Effector memory CD8-positive, alpha-beta T cell (primary cell): ENCODE data around the gene SERPINA9.

Experiments used
- ATAC-seq: fragments of 150-1000 bp; cut with Tn5 transposase; replicated peaks from 2 replicates; pipeline ENCODE4 v1.10.0; 2021; ENCODE audit warnings: mild to moderate bottlenecking, moderate library complexity
- DNase-seq, 3 experiments: peaks; one replicate each; pipeline ENCODE4 v3.0.0; 2021
- H3K27ac Mint-ChIP-seq, 2 donors: one replicate each; pipeline ENCODE4 v1.8.0; 2022; ENCODE audit warnings: mild to moderate bottlenecking in 2 of 2, mixed read lengths in 2 of 2, moderate library complexity in 2 of 2
- H3K27me3 Mint-ChIP-seq, 2 donors: one replicate each; pipeline ENCODE4 v1.8.0; 2022; ENCODE audit warnings: mixed read lengths in 2 of 2
- H3K36me3 Mint-ChIP-seq: one replicate; pipeline ENCODE4 v1.8.0; 2022; ENCODE audit warnings: mild to moderate bottlenecking, moderate library complexity, mixed read lengths; ENCODE audit not compliant: insufficient read depth
- H3K4me1 Mint-ChIP-seq, 2 donors: one replicate each; pipeline ENCODE4 v1.8.0; 2022; ENCODE audit warnings: low read depth in 2 of 2, mixed read lengths in 2 of 2
- H3K4me3 Mint-ChIP-seq, 2 donors: one replicate each; pipeline ENCODE4 v1.8.0; 2022; ENCODE audit warnings: mild to moderate bottlenecking in 2 of 2, mixed read lengths in 2 of 2, moderate library complexity in 2 of 2
- H3K9me3 Mint-ChIP-seq, 2 donors: one replicate each; pipeline ENCODE4 v1.8.0; 2022; ENCODE audit warnings: mixed read lengths in 2 of 2

The SERPINA9 gene

DNA sequence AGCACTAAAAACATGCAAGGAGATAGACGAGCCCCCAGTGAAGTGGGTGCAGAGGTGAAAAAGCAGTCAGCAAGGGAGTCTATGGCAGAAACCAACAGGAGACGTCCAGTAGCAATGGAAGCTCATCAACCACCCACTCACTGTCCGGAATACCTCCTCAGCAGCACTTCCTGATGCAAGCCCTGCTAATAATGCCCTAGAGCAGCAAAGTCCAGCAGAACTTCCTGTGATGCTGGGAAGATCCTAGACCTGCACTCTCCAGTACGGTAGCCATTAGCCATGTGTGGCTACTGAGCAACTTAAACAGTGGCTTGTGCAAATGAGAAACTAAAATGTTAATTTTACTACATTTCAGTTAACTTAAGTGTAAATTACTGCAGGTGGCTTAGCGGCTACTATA is 11.0 kb downstream of the SERPINA9 start:
- Mint-ChIP-seq H3K4me1 (no peaks in the 10 kb centered on the region), H3K27ac (no peak overlapping the region), H3K36me3 (no peaks in the 10 kb centered on the region), H3K27me3 (peaks cover 14 to 34% of the 10 kb centered on the region in 2 donors), H3K4me3 (no peak overlapping the region), H3K9me3 (peaks cover 2 to 18% of the 10 kb centered on the region in 2 donors)
- ATAC-seq: no peak
- no peak for DNase-seq

DNA sequence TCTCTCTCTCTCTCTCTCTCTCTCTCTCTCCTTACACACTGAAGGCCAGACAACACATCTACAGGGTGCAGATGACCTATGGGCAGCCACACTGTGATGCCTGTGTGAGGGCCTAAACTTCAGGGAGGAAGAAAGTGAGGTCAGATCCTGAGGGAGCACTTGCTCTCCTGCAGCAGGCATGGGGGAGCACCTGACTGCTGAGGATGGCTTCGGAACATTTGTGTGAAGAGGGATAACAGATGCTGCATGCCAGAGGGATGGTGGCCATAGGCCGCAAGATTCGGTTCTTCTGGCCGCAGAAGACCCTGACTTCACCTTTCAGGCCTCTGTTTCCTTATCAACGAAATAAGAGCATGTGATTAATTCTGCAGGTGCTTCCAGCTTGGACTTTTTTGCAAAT is 11.7 kb downstream of the SERPINA9 start:
- Mint-ChIP-seq H3K4me1 (no peaks in the 10 kb centered on the region), H3K27ac (no peak overlapping the region), H3K9me3 (peaks cover 2 to 18% of the 10 kb centered on the region in 2 donors), H3K36me3 (no peaks in the 10 kb centered on the region), H3K27me3 (peaks cover 17 to 34% of the 10 kb centered on the region in 2 donors), H3K4me3 (no peak overlapping the region)
- ATAC-seq: no peak
- no peak for DNase-seq

DNA sequence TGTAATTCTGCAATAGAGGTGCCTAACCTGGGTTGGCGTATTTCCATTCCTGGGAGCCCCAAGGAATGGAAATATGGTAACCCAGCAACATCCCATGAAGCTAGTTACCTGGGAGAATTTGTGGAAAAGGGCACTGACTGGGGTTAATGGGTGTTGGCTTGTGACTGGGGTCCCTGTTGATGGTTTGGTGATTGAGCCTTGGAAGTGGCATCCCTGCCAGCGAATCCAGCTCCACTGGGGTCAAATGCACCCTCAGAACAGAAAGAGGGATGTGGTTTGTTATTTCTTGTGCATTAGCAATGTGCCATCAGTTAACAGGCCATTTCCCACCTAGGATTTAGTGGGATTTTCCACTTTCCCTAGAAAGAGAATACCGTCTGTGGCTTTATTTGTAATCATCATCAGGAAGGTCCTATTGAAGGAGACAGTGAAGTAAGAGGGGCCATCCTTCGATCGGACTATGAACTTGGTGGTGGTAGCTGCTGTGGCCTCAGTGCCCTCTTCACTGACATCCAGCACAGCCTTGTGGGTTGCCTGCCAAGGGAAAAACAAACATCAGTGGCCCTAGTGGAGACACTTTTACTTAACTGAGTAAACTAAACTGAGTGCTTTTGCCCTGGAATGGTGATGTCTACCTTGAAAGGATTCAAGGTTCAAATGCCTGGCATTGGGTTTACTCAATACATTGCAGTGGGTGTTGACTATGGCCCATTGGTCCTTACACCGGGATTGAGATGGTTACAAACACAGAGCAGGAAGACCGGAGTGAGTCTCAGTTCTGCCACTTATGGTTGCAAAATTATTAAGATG is 13.0 kb downstream of the SERPINA9 start:
- H3K36me3 Mint-ChIP-seq: no peaks in the 10 kb centered on the region
- peaks cover 22 to 46% of the 10 kb centered on the region in 2 donors for H3K27me3 Mint-ChIP-seq
- no peak for DNase-seq
- no peak for ATAC-seq
- H3K4me1 Mint-ChIP-seq: no peaks in the 10 kb centered on the region
- H3K4me3 Mint-ChIP-seq: no peak overlapping the region
- H3K27ac Mint-ChIP-seq: no peak overlapping the region
- H3K9me3 Mint-ChIP-seq: peaks cover 2 to 15% of the 10 kb centered on the region in 2 donors

DNA sequence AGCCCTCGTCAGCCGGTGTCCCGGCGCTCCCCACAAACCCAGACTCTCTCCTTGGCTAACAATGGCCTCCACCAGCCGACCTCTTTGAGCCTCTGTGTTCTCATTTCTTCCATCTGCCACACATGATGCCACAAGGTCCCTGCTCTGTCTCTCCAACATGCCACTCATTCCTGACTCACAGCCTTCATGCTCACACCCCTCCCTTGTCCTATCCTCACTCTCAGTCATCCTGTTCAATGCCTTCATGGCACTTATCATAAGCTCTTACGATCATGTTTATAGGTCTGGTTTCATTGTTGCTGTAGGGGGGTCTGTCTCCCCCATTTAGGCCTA is 13.8 kb downstream of the SERPINA9 start:
- Mint-ChIP-seq H3K4me3 (no peak overlapping the region), H3K9me3 (peaks cover 1 to 8% of the 10 kb centered on the region in 2 donors), H3K27me3 (peaks cover 16 to 48% of the 10 kb centered on the region in 2 donors), H3K36me3 (no peaks in the 10 kb centered on the region), H3K27ac (no peak overlapping the region), H3K4me1 (no peaks in the 10 kb centered on the region)
- no peak for ATAC-seq
- DNase-seq: no peak

DNA sequence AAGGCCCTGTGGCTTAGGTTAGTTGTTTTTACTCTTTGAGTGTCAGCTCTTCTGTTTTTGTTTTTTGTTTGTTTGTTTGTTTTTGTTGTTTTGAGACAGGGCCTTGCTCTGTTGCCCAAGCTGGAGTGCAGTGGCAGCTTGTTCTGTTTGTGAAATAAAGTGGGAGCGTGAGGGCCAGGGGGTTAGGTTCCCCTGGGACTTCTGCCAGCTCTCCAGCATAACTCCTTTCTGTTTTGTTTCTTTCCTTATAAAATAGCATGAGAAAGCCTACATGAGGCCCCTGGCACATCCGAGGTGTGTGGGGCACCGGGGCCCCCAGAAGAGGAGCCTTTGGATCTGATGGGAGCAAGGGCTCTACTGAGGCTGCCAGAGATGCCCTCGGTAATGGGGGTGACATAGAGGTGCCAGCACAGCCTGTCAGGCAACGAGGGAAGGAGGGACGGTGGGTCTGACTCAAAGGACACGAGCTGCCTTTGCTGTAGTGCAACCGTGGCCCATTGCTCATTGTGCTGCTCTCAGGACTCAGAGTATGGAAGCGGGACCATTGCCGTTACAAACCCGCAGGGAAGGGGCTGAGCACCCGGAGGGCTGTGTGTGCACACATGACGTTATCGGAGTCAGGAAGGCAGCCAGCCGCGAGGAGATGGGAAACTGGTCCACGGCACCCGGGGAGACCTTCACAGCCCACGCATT is 14.3 kb downstream of the SERPINA9 start:
- Mint-ChIP-seq H3K4me3 (no peak overlapping the region), H3K27ac (no peak overlapping the region), H3K9me3 (peaks cover 3 to 8% of the 10 kb centered on the region in 2 donors), H3K27me3 (peaks cover 16 to 47% of the 10 kb centered on the region in 2 donors), H3K36me3 (no peaks in the 10 kb centered on the region), H3K4me1 (no peaks in the 10 kb centered on the region)
- no peak for DNase-seq
- no peak for ATAC-seq

DNA sequence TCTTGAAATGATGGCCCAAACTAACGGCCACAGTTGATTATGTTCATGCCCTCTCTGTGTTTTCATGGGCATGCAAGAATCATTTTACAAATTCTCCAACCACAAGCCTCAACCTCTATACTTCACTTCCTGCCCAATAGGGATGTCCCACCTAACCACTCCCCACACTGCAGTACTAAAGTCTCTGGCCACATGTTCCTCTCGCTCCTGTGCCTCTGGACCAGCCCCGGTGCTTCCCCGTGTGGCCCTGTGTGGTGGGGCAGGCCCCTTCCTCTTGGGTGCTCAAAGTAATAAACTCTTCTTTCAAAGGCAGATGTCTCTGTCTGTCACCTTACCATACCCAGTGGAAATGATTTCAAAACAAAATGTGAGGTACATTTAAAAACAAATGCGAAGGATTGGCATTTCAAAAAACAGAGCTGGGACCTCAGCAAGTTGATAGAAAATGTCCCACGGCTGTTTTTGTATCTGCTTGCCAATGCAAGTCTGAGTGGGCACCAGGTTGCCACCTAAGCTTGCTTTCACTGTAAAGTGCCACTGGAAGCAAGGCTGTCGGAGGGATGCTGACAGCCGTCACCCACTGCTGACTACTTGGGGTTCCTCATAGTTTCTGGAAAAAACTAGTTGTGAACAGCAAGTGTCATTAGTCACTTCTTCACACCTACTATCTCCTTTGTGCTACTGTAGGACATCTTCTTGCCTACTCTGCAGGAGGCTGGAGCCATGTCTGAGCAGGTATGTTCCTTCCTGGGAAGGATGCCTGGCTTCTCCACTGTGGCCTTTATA is 15.2 kb downstream of the SERPINA9 start:
- Mint-ChIP-seq H3K9me3 (peaks cover under 1 to 3% of the 10 kb centered on the region in 2 donors), H3K4me3 (no peak overlapping the region), H3K36me3 (no peaks in the 10 kb centered on the region), H3K27ac (no peak overlapping the region), H3K4me1 (no peaks in the 10 kb centered on the region), H3K27me3 (peaks cover 12 to 44% of the 10 kb centered on the region in 2 donors)
- DNase-seq (no peak), ATAC-seq (no peak)

DNA sequence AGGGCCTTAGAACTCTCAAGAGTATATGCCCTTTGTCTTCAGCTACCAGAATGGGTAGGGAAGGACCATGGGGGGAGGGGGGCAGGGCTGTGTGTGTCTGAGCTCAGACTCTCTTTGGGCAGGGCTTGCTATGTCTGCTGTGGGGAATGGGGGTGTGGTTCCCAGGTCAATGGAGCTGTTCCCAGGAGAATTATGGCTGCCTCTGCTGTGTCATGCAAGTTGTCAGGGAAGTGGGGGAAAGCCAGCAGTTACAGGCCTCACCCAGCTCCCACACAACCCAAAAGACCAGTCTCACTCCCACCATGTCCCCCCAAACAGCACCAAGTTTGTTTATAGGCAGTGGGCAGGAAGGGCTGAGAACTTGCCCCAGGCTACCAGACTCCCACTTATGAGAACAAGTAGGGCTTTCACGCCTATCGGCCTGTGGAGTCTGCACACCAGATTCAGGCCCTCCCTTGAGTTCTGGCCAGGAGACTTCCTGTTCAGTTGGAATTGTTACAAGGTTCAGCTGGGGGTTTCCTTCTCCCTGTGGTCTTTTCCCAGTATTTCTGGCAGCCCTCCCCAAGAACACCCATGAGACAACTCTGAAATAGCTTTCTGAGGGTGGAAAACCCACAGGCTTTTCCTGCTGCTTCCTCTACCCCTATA is 17.3 kb downstream of the SERPINA9 start:
- Mint-ChIP-seq H3K4me1 (no peaks in the 10 kb centered on the region), H3K9me3 (peaks cover 0 to 6% of the 10 kb centered on the region in 2 donors), H3K27ac (no peak overlapping the region), H3K36me3 (no peaks in the 10 kb centered on the region), H3K27me3 (peaks cover 31 to 60% of the 10 kb centered on the region in 2 donors), H3K4me3 (no peak overlapping the region)
- ATAC-seq (no peak), DNase-seq (no peak)

DNA sequence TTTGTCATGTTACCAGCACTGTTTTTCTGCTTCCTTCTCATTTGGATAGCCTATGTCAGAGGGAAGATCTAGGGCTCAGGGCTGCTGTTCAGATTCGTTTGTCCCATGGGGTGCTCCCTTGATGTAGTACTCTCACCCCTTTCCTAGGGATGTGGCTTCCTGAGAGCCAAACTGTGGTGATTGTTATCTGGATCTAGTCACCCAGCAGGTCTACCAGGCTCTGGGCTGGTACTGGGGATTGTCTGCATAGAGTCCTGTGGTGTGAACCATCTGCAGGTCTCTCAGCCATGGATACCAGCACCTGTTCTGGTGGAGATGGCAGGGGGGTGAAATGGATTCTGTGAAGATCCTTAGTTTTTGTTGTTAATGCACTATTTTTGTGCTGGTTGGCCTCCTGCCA is 17.9 kb downstream of the SERPINA9 start:
- ATAC-seq (no peak), DNase-seq (no peak)
- no peak overlapping the region for H3K27ac Mint-ChIP-seq
- peaks cover 0 to 6% of the 10 kb centered on the region in 2 donors for H3K9me3 Mint-ChIP-seq
- H3K27me3 Mint-ChIP-seq: peaks cover 32 to 65% of the 10 kb centered on the region in 2 donors
- H3K36me3 Mint-ChIP-seq: no peaks in the 10 kb centered on the region
- H3K4me3 Mint-ChIP-seq: no peak overlapping the region
- H3K4me1 Mint-ChIP-seq: no peaks in the 10 kb centered on the region

DNA sequence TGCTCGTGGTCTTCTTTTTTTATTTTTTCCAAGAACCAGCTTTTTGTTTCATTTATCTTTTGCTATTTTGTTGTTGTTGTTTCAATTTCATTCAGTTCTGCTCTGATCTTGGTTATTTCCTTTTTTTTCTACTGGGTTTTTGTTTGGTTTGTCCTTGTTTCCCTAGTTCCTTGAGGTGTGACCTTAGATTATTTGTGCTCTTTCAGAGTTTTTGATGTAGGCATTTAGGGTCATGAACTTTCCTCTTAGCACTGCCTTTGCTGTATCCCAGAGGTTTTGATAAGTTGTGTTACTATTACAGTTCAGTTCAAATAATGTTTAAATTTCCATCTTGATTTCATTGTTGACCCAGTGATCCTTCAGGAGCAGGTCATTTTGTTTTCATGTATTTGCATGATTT is 20.1 kb downstream of the SERPINA9 start:
- Mint-ChIP-seq H3K27ac (no peak overlapping the region), H3K4me3 (no peak overlapping the region), H3K27me3 (peaks cover 32 to 47% of the 10 kb centered on the region in 2 donors), H3K4me1 (no peaks in the 10 kb centered on the region), H3K9me3 (peaks cover 0 to 6% of the 10 kb centered on the region in 2 donors), H3K36me3 (no peaks in the 10 kb centered on the region)
- DNase-seq (no peak), ATAC-seq (no peak)

DNA sequence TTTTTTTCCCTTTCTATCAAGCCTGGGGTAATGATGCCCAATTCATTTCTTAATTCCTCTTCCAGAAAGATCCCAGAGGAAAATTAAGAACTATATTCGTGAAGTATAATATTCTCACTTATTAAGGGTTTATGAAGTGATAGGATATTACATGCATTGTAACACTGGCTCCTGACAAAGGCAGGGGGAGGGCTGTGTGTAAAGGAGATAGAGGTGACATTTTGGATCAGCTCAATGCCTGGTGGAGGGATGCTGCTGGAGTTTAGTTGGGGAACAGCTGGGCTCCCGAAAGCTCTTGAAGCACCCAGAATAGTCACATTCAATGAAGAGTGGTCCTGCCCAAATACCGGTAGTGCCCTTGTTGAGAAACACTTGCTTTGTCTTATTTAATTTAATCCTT is 24.2 kb downstream of the SERPINA9 start:
- Mint-ChIP-seq H3K27me3 (peaks cover 24 to 42% of the 10 kb centered on the region in 2 donors), H3K27ac (no peak overlapping the region), H3K36me3 (no peaks in the 10 kb centered on the region), H3K4me3 (no peak overlapping the region), H3K9me3 (peaks cover 0 to 5% of the 10 kb centered on the region in 2 donors), H3K4me1 (no peaks in the 10 kb centered on the region)
- DNase-seq (no peak), ATAC-seq (no peak)

DNA sequence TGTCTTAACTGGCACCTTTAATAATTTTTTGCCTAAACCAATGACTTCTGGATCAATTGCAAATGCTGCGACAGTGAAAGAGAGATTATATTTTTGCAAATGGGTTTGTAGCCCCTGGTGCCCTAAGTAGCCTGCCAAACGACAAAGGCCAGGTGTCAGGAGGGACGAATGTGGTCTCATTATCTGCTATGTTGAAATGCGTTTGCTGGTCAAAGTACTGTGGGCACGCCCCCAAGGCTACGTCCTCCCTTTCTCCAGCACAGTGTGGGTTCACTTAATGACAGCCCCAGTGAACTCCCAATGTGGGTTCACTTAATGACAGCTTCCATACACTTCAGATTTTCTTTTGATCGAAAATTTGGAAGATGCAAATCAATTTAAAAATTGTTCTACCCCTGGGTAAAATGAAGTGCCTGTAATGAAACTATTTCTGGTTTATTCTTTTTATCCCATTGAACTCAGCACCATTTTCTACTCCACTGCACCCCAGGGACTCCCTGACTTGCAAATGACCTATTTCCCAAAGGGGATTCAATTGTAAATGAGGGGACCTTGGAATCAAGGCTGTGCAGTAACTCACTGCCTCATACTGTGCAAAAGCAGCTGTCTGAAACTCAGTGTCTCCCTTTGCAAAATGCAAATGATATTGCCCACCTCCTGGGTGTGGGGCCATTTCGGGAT is 24.8 kb downstream of the SERPINA9 start:
- H3K27ac Mint-ChIP-seq: no peak overlapping the region
- DNase-seq (no peak), ATAC-seq (no peak)
- peaks cover 0 to 3% of the 10 kb centered on the region in 2 donors for H3K9me3 Mint-ChIP-seq
- no peaks in the 10 kb centered on the region for H3K36me3 Mint-ChIP-seq
- H3K27me3 Mint-ChIP-seq: peaks cover 24 to 41% of the 10 kb centered on the region in 2 donors
- no peaks in the 10 kb centered on the region for H3K4me1 Mint-ChIP-seq
- no peak overlapping the region for H3K4me3 Mint-ChIP-seq

DNA sequence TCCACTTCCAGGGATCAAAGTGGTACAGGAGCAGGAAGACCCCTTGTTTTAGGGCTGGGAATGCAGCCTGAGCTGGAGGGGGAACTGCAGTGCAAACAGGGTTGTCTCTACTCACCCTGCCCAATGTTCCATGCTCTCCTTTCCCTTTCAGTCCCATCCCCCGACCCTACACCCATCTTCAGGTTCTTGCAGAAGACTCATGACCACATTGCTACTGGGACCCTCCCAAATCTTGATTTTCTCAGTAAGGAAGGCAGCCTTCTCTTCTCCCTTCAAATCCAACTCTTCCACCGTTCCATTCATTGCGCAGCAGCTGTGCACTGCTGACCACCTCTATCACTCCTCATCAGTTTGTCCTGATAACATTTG is 25.3 kb downstream of the SERPINA9 start:
- Mint-ChIP-seq H3K27me3 (peaks cover 20 to 37% of the 10 kb centered on the region in 2 donors), H3K36me3 (no peaks in the 10 kb centered on the region), H3K4me1 (no peaks in the 10 kb centered on the region), H3K4me3 (no peak overlapping the region), H3K9me3 (peaks cover 0 to 3% of the 10 kb centered on the region in 2 donors), H3K27ac (no peak overlapping the region)
- no peak for ATAC-seq
- no peak for DNase-seq

DNA sequence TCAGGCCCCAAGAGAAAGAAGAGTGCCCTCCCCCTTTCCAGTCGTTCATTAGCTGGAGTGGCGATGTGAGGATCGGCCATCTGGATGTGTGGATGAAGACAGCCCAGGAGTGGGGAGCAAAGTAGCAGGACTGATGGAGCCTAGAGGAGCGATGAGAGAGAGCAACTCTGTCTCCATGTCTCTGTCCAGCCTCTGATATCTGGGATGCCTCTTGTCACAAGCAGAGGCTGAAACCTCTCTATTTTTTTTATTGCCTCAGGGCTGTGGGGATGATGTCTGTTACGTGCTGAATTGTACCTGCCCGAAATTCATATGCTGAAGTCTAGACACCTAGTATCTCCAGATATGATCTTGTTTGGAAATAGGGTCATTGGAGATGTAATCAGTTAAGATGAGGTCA is 26.1 kb downstream of the SERPINA9 start:
- Mint-ChIP-seq H3K36me3 (no peaks in the 10 kb centered on the region), H3K27ac (no peak overlapping the region), H3K4me1 (no peaks in the 10 kb centered on the region), H3K9me3 (peaks cover 0 to 3% of the 10 kb centered on the region in 2 donors), H3K4me3 (no peak overlapping the region), H3K27me3 (peaks cover 14 to 33% of the 10 kb centered on the region in 2 donors)
- DNase-seq: no peak
- ATAC-seq: no peak
